Measurements from ENCODE around the gene KRTAP6-1. TPM values are rescaled to one million over a fixed set of nuclear protein-coding genes. Genes with fewer than 3 reads are reported as not detected.

Gene KRTAP6-1
- not detected in 2 replicates for total RNA-seq (ENCODE audit: low replicate concordance)

DNA sequence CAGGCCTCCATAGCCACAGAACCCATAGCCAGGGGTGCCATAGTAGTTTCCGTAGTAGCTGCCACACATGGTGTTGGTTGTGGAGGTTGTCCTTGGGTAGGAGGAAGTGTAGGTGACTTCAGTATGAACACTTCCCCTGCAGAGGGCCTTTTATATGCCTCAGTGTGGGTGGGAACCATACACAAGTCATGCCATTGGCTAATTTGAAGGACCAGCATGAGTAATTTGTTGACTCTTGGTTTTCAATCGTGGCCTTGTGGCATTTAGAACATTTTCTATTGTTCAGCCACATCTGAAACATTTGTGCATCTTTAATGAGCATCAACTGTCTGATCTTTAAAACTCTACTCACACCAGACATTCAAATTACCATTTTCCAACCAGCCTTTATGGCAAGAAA lies at the start of gene KRTAP6-1:
TSS of gene KRTAP6-1 (minus strand) at position 95 of the 400 bp plus-strand sequence. CDS start at position 69, 26 bp downstream.
- no peak for DNase-seq (ENCODE audit: low read depth)
- H3K4me3 ChIP-seq (ENCODE audit: low read depth, low read length) = no peak within 1 kb of the TSS
- TF ChIP-seq, protein P1, sequence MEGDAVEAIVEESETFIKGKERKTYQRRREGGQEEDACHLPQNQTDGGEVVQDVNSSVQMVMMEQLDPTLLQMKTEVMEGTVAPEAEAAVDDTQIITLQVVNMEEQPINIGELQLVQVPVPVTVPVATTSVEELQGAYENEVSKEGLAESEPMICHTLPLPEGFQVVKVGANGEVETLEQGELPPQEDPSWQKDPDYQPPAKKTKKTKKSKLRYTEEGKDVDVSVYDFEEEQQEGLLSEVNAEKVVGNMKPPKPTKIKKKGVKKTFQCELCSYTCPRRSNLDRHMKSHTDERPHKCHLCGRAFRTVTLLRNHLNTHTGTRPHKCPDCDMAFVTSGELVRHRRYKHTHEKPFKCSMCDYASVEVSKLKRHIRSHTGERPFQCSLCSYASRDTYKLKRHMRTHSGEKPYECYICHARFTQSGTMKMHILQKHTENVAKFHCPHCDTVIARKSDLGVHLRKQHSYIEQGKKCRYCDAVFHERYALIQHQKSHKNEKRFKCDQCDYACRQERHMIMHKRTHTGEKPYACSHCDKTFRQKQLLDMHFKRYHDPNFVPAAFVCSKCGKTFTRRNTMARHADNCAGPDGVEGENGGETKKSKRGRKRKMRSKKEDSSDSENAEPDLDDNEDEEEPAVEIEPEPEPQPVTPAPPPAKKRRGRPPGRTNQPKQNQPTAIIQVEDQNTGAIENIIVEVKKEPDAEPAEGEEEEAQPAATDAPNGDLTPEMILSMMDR (IDR thresholded peaks at IDR 0.05; ENCODE audit: insufficient read depth, low read length) = no peak

DNA sequence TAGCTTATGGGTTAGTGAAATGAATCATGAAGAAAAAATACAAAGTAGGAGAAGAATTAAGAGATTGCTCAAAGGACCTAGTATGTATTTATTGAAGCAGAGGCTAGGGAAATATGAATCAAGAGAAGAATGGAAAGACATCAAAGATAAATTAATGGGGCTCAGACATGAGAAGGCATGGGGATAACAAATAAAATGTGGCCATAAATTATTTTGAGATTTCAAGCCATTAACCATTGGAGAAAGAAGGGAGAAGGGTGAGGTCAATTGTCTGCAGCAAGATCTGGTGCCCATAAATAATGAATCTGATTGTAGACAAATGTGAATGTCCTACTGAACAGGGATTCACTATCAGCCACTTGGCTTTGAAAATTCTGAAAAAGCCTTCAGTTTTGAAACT lies 39.2 kb upstream of the KRTAP6-1 start:
- no peak overlapping the region for H3K4me3 ChIP-seq (ENCODE audit: low read depth, low read length)
- DNase-seq (ENCODE audit: low read depth) = no peak
- TF ChIP-seq, protein P1 (IDR thresholded peaks at IDR 0.05; ENCODE audit: insufficient read depth, low read length) = no peak

GRCh38 chr21:30646904-30647414 lies 33.2 kb upstream of the KRTAP6-1 start:
- no peak for DNase-seq (ENCODE audit: low read depth)
- TF ChIP-seq, protein P1 (IDR thresholded peaks at IDR 0.05; ENCODE audit: insufficient read depth, low read length) = no peak
- H3K4me3 ChIP-seq (ENCODE audit: low read depth, low read length) = no peak overlapping the region

DNA sequence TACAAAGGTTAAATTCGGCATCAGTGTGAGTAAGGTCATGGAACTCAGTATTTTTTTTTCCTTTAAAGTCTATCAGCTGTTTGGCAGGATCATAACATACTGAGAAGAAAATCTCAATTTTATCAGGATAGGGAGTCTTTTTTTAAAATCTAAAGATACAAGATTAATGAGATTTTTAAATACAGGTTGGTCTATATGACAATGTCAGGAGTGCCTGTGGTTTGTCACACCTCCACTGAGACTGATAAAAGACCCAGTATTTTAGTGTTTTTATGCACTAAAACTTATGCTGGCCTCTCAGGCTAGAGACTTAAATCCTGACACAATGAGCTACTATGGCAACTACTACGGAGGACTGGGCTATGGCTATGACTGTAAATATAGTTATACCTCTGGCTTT lies 28.8 kb upstream of the KRTAP6-1 start, which contains the start of gene KRTAP20-3:
TSS of gene KRTAP20-3 (plus strand) at position 301 of the 400 bp plus-strand sequence.
- H3K4me3 ChIP-seq (ENCODE audit: low read depth, low read length) = no peak within 1 kb of the TSS
- no peak for DNase-seq (ENCODE audit: low read depth)
- TF ChIP-seq, protein P1 (IDR thresholded peaks at IDR 0.05; ENCODE audit: insufficient read depth, low read length) = no peak

GRCh38 chr21:30638686-30639085 lies 25.0 kb upstream of the KRTAP6-1 start:
- no peak for DNase-seq (ENCODE audit: low read depth)
- TF ChIP-seq, protein P1 (IDR thresholded peaks at IDR 0.05; ENCODE audit: insufficient read depth, low read length) = no peak
- no peak overlapping the region for H3K4me3 ChIP-seq (ENCODE audit: low read depth, low read length)

GRCh38 chr21:30634906-30635305 lies 21.2 kb upstream of the KRTAP6-1 start, which contains the start of gene KRTAP20-2:
KRTAP20-2 (plus strand) TSS chr21:30635206; CDS start chr21:30635264, 58 bp downstream.
- TF ChIP-seq, protein P1 (IDR thresholded peaks at IDR 0.05; ENCODE audit: insufficient read depth, low read length) = no peak
- no peak for DNase-seq (ENCODE audit: low read depth)
- no peak within 1 kb of the TSS for H3K4me3 ChIP-seq (ENCODE audit: low read depth, low read length)

DNA sequence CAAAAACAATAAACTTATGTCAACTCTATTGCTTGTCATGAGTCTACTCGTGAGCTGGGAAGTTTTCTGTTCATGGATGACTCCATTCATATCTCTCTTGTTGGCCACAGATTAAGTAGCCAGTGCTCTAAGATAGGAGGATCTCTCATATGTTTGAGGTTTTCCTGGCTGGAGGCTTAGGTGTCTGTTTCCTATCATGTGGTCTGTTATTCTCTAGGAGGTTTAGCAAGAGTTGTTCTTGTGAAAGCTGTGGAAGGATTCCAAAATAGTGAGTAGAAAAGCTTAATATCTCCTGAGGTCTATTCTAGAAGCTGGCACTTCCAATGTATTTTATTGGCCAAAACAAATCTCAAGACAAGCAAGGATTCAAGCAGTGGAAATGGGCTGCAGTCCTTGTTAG lies 15.5 kb upstream of the KRTAP6-1 start:
- no peak for DNase-seq (ENCODE audit: low read depth)
- TF ChIP-seq, protein P1 (IDR thresholded peaks at IDR 0.05; ENCODE audit: insufficient read depth, low read length) = no peak
- H3K4me3 ChIP-seq (ENCODE audit: low read depth, low read length) = no peak overlapping the region

Measured in fibroblast of the aortic adventitia (primary cell).